ENCODE results near the gene MORN1.
A peak's percentile ranks its signal among the peaks of the same experiment; 100 is the strongest.

MORN1 gene

GRCh38 chr1:2291577-2291976 lies 99.8 kb downstream of the MORN1 start:
- no peaks in the 10 kb centered on the region for H3K36me3 ChIP-seq (ENCODE audit: insufficient read depth, low read length)
- H3K27ac ChIP-seq = no peak overlapping the region
- no peak overlapping the region for H3K4me3 ChIP-seq
- no peaks in the 10 kb centered on the region for H3K9me3 ChIP-seq (ENCODE audit: low read depth, low read length)
- no peak overlapping the region for H3K9ac ChIP-seq (ENCODE audit: insufficient read length)
- no peak for DNase-seq (ENCODE audit: low read depth, low spot score)
- no peak for TF ChIP-seq EZH2 (IDR thresholded peaks at IDR 0.05)
- no peak for TF ChIP-seq FOXP2 (optimal IDR thresholded peaks at IDR 0.05; ENCODE audit: control extremely low read depth, extremely low read length, insufficient read depth)
- TF ChIP-seq POLR2AphosphoS5 (IDR thresholded peaks at IDR 0.05; ENCODE audit: borderline replicate concordance, low read depth, low read length) = no peak

GRCh38 chr1:2290595-2291510 lies 100.5 kb downstream of the MORN1 start:
- peak overlapping the region; percentile 68 for H3K4me3 ChIP-seq
- 0 out of 2 replicates have a peak overlapping the region, but pooled peaks have one; percentile 19 for H3K27ac ChIP-seq

GRCh38 chr1:2290171-2290578 lies 101.2 kb downstream of the MORN1 start:
- no peak for TF ChIP-seq FOXP2 (optimal IDR thresholded peaks at IDR 0.05; ENCODE audit: control extremely low read depth, extremely low read length, insufficient read depth)
- TF ChIP-seq POLR2AphosphoS5 (IDR thresholded peaks at IDR 0.05; ENCODE audit: borderline replicate concordance, low read depth, low read length) = no peak
- TF ChIP-seq EZH2 (IDR thresholded peaks at IDR 0.05) = no peak
- no peaks in the 10 kb centered on the region for H3K9me3 ChIP-seq (ENCODE audit: low read depth, low read length)
- no peak overlapping the region for H3K9ac ChIP-seq (ENCODE audit: insufficient read length)
- H3K27ac ChIP-seq = no peak overlapping the region
- no peaks in the 10 kb centered on the region for H3K36me3 ChIP-seq (ENCODE audit: insufficient read depth, low read length)
- peak overlapping the region; percentile 68 for H3K4me3 ChIP-seq
- DNase-seq (ENCODE audit: low read depth, low spot score) = no peak

More at GRCh38 chr1:2290595-2291510, 100.5 kb downstream of the MORN1 start:
- TF ChIP-seq POLR2AphosphoS5 (IDR thresholded peaks at IDR 0.05; ENCODE audit: borderline replicate concordance, low read depth, low read length) (no peak), FOXP2 (optimal IDR thresholded peaks at IDR 0.05; ENCODE audit: control extremely low read depth, extremely low read length, insufficient read depth) (no peak), EZH2 (IDR thresholded peaks at IDR 0.05) (no peak)
- Histone ChIP-seq H3K9ac (ENCODE audit: insufficient read length) (no peak overlapping the region), H3K36me3 (ENCODE audit: insufficient read depth, low read length) (no peaks in the 10 kb centered on the region), H3K9me3 (ENCODE audit: low read depth, low read length) (no peaks in the 10 kb centered on the region)
- peak; percentile 61 for DNase-seq (ENCODE audit: low read depth, low spot score)

GRCh38 chr1:2289607-2290006 lies 101.7 kb downstream of the MORN1 start:
- TF ChIP-seq FOXP2 (optimal IDR thresholded peaks at IDR 0.05; ENCODE audit: control extremely low read depth, extremely low read length, insufficient read depth) = no peak
- TF ChIP-seq EZH2 (IDR thresholded peaks at IDR 0.05) = no peak
- TF ChIP-seq POLR2AphosphoS5 (IDR thresholded peaks at IDR 0.05; ENCODE audit: borderline replicate concordance, low read depth, low read length) = no peak
- Histone ChIP-seq H3K9ac (ENCODE audit: insufficient read length) (no peak overlapping the region), H3K9me3 (ENCODE audit: low read depth, low read length) (no peaks in the 10 kb centered on the region), H3K4me3 (no peak overlapping the region), H3K27ac (no peak overlapping the region), H3K36me3 (ENCODE audit: insufficient read depth, low read length) (no peaks in the 10 kb centered on the region)
- no peak for DNase-seq (ENCODE audit: low read depth, low spot score)

GRCh38 chr1:2288816-2289536 lies 102.4 kb downstream of the MORN1 start:
- Histone ChIP-seq H3K4me3 (no peak overlapping the region), H3K27ac (no peak overlapping the region), H3K9me3 (ENCODE audit: low read depth, low read length) (no peaks in the 10 kb centered on the region), H3K9ac (ENCODE audit: insufficient read length) (no peak overlapping the region), H3K36me3 (ENCODE audit: insufficient read depth, low read length) (no peaks in the 10 kb centered on the region)
- TF ChIP-seq EZH2 (IDR thresholded peaks at IDR 0.05) = no peak
- no peak for TF ChIP-seq FOXP2 (optimal IDR thresholded peaks at IDR 0.05; ENCODE audit: control extremely low read depth, extremely low read length, insufficient read depth)
- no peak for TF ChIP-seq POLR2AphosphoS5 (IDR thresholded peaks at IDR 0.05; ENCODE audit: borderline replicate concordance, low read depth, low read length)
- DNase-seq (ENCODE audit: low read depth, low spot score) = no peak

- no peak for DNase-seq (ENCODE audit: low read depth, low spot score)
- Histone ChIP-seq H3K36me3 (ENCODE audit: insufficient read depth, low read length) (no peaks in the 10 kb centered on the region), H3K27ac (no peak overlapping the region), H3K9ac (ENCODE audit: insufficient read length) (no peak overlapping the region), H3K4me3 (no peak overlapping the region), H3K9me3 (ENCODE audit: low read depth, low read length) (no peaks in the 10 kb centered on the region)
- TF ChIP-seq EZH2 (IDR thresholded peaks at IDR 0.05) (no peak), POLR2AphosphoS5 (IDR thresholded peaks at IDR 0.05; ENCODE audit: borderline replicate concordance, low read depth, low read length) (no peak), FOXP2 (optimal IDR thresholded peaks at IDR 0.05; ENCODE audit: control extremely low read depth, extremely low read length, insufficient read depth) (no peak)
These were observed 103.0 kb downstream of the MORN1 start for GRCh38 chr1:2288311-2288710.

- no peak overlapping the region for H3K4me3 ChIP-seq
- H3K36me3 ChIP-seq (ENCODE audit: insufficient read depth, low read length) = no peaks in the 10 kb centered on the region
- no peaks in the 10 kb centered on the region for H3K9me3 ChIP-seq (ENCODE audit: low read depth, low read length)
- H3K9ac ChIP-seq (ENCODE audit: insufficient read length) = no peak overlapping the region
- TF ChIP-seq EZH2 (IDR thresholded peaks at IDR 0.05) = no peak
- TF ChIP-seq POLR2AphosphoS5 (IDR thresholded peaks at IDR 0.05; ENCODE audit: borderline replicate concordance, low read depth, low read length) = no peak
- no peak for TF ChIP-seq FOXP2 (optimal IDR thresholded peaks at IDR 0.05; ENCODE audit: control extremely low read depth, extremely low read length, insufficient read depth)
- DNase-seq (ENCODE audit: low read depth, low spot score) = no peak
- no peak overlapping the region for H3K27ac ChIP-seq
These were observed 103.7 kb downstream of the MORN1 start for GRCh38 chr1:2287649-2288048.

GRCh38 chr1:2286923-2287322 lies 104.4 kb downstream of the MORN1 start:
- H3K36me3 ChIP-seq (ENCODE audit: insufficient read depth, low read length) = no peaks in the 10 kb centered on the region
- H3K9ac ChIP-seq (ENCODE audit: insufficient read length) = no peak overlapping the region
- TF ChIP-seq FOXP2 (optimal IDR thresholded peaks at IDR 0.05; ENCODE audit: control extremely low read depth, extremely low read length, insufficient read depth) = no peak
- no peak for TF ChIP-seq POLR2AphosphoS5 (IDR thresholded peaks at IDR 0.05; ENCODE audit: borderline replicate concordance, low read depth, low read length)
- TF ChIP-seq EZH2 (IDR thresholded peaks at IDR 0.05) = no peak
- H3K9me3 ChIP-seq (ENCODE audit: low read depth, low read length) = no peaks in the 10 kb centered on the region
- no peak overlapping the region for H3K27ac ChIP-seq
- no peak overlapping the region for H3K4me3 ChIP-seq
- DNase-seq (ENCODE audit: low read depth, low spot score) = no peak

Data from SK-N-MC (cell line).